RWPE2 (cell line): Measurements from ENCODE around the gene KIF26B.

ENCODE experiments used
- ATAC-seq: fragments of 200-7000 bp; cut with Tn5 transposase; 3 replicates; pipeline ENCODE4 v1.9.1; 2021; ENCODE audit warnings: low read depth
- DNase-seq: peaks from one replicate; pipeline ENCODE4 v3.0.0-alpha.2; 2020; ENCODE audit warnings: low spot score
- H3K27ac ChIP-seq: fragments of 450-650 bp; 2 replicates; pipeline ENCODE4 v1.5.1; 2017; ENCODE audit warnings: mild to moderate bottlenecking; ENCODE audit not compliant: poor library complexity, severe bottlenecking
- H3K27me3 ChIP-seq: fragments of 250-450 bp; sonication (Bioruptor Pico); 2 replicates; pipeline ENCODE4 v1.5.1; 2021; ENCODE audit warnings: mild to moderate bottlenecking, moderate library complexity; ENCODE audit not compliant: insufficient read depth, poor library complexity, severe bottlenecking
- H3K36me3 ChIP-seq: fragments of 250-450 bp; sonication (Bioruptor Pico); 2 replicates; pipeline ENCODE4 v1.5.1; 2020; ENCODE audit warnings: low read depth, mild to moderate bottlenecking, moderate library complexity
- H3K4me1 ChIP-seq: fragments of 250-450 bp; sonication (Bioruptor Pico); 2 replicates; pipeline ENCODE4 v1.5.1; 2021; ENCODE audit warnings: mild to moderate bottlenecking, moderate library complexity; ENCODE audit not compliant: insufficient read depth, poor library complexity, severe bottlenecking
- H3K4me3 ChIP-seq: fragments of 250-450 bp; sonication (Bioruptor Pico); 2 replicates; pipeline ENCODE4 v1.5.1; 2021; ENCODE audit warnings: mild to moderate bottlenecking, moderate library complexity; ENCODE audit not compliant: severe bottlenecking
- H3K9me3 ChIP-seq: fragments of 250-450 bp; sonication (Bioruptor Pico); 2 replicates; pipeline ENCODE4 v1.5.1; 2021; ENCODE audit warnings: mild to moderate bottlenecking, moderate library complexity; ENCODE audit not compliant: severe bottlenecking
- CTCF ChIP-seq: fragments of 450-650 bp; IDR thresholded peaks from one replicate; pipeline ENCODE4 v1.5.1; 2017; ENCODE audit warnings: mild to moderate bottlenecking, moderate library complexity; ENCODE audit not compliant: poor library complexity, severe bottlenecking

Gene KIF26B

GRCh38 chr1:245361065-245361464, 206.3 kb downstream of the KIF26B start:
- DNase-seq = no peak
- no peaks in the 10 kb centered on the region for H3K36me3 ChIP-seq
- H3K9me3 ChIP-seq = no peaks in the 10 kb centered on the region
- no peaks in the 10 kb centered on the region for H3K27me3 ChIP-seq
- no peak for TF ChIP-seq CTCF
- ATAC-seq = no peak
- H3K27ac ChIP-seq = no peak overlapping the region
- no peaks in the 10 kb centered on the region for H3K4me1 ChIP-seq
- H3K4me3 ChIP-seq = no peak overlapping the region

GRCh38 chr1:245361951-245362350, 207.2 kb downstream of the KIF26B start:
- Histone ChIP-seq H3K27ac (no peak overlapping the region), H3K27me3 (no peaks in the 10 kb centered on the region), H3K4me1 (no peaks in the 10 kb centered on the region), H3K4me3 (no peak overlapping the region), H3K9me3 (no peaks in the 10 kb centered on the region), H3K36me3 (no peaks in the 10 kb centered on the region)
- no peak for DNase-seq
- TF ChIP-seq CTCF = no peak
- ATAC-seq = no peak

- Histone ChIP-seq H3K36me3 (no peaks in the 10 kb centered on the region), H3K27me3 (no peaks in the 10 kb centered on the region), H3K9me3 (no peaks in the 10 kb centered on the region), H3K4me3 (no peak overlapping the region), H3K4me1 (no peaks in the 10 kb centered on the region), H3K27ac (no peak overlapping the region)
- no peak for ATAC-seq
- DNase-seq = no peak
- no peak for TF ChIP-seq CTCF
These were observed 208.8 kb downstream of the KIF26B start for GRCh38 chr1:245363461-245364200.

- Histone ChIP-seq H3K27ac (no peak overlapping the region), H3K4me1 (no peaks in the 10 kb centered on the region), H3K27me3 (no peaks in the 10 kb centered on the region), H3K36me3 (no peaks in the 10 kb centered on the region), H3K9me3 (no peaks in the 10 kb centered on the region), H3K4me3 (no peak overlapping the region)
- TF ChIP-seq CTCF = no peak
- ATAC-seq (no peak), DNase-seq (no peak)
These were observed 210.6 kb downstream of the KIF26B start for GRCh38 chr1:245365095-245366020.

- Histone ChIP-seq H3K36me3 (no peaks in the 10 kb centered on the region), H3K27ac (no peak overlapping the region), H3K4me1 (no peaks in the 10 kb centered on the region), H3K4me3 (no peak overlapping the region), H3K27me3 (no peaks in the 10 kb centered on the region), H3K9me3 (no peaks in the 10 kb centered on the region)
- TF ChIP-seq CTCF = no peak
- ATAC-seq = no peak
- no peak for DNase-seq
These were observed 212.1 kb downstream of the KIF26B start for GRCh38 chr1:245366886-245367285.
